Measurements from ENCODE around the gene CASKIN2.
A peak's percentile ranks its signal among the peaks of the same experiment; 100 is the strongest.

DNA sequence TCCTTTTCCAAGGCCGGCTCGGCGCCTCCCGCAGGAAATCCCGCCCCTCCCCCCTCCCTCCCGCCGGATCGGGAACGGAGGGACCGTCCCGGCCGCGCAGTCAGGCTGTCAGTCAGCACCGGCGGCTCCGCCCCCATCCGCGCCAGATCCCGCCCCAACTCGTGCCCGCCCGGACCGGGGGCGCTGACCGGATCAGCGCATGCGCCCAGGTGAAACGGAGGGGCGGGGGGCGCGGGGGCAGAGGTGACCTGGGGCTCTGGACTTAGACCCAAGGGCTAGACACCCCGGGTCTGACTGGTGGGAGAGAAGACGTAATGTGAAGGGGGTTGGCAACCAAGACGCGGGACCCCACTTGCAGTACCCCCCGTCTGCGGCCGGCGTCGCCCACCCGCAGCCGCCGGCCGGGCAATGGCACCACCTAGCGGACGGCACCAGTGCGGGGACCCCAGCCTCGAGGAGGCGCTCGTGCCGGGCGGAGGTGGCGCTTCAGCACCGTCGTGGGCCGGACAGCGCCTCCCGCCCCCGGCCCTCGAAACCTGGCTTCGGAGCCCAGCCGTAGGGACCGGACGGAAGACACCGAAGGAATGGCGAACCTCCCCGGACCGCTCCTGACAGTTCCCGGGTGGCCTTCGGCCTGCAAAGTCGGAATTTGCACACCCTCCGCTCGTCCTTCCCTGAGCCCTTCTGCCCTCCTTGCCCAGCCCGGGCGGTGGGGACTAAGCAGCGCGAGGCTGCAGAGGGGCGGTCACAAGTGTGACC, at the start of gene CASKIN2:
- no peak for TF ChIP-seq POLR2A (IDR thresholded peaks at IDR 0.05)
- TF ChIP-seq, protein P1, sequence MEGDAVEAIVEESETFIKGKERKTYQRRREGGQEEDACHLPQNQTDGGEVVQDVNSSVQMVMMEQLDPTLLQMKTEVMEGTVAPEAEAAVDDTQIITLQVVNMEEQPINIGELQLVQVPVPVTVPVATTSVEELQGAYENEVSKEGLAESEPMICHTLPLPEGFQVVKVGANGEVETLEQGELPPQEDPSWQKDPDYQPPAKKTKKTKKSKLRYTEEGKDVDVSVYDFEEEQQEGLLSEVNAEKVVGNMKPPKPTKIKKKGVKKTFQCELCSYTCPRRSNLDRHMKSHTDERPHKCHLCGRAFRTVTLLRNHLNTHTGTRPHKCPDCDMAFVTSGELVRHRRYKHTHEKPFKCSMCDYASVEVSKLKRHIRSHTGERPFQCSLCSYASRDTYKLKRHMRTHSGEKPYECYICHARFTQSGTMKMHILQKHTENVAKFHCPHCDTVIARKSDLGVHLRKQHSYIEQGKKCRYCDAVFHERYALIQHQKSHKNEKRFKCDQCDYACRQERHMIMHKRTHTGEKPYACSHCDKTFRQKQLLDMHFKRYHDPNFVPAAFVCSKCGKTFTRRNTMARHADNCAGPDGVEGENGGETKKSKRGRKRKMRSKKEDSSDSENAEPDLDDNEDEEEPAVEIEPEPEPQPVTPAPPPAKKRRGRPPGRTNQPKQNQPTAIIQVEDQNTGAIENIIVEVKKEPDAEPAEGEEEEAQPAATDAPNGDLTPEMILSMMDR (IDR thresholded peaks at IDR 0.05) = peak; percentile 94 to 99 (median 98)

Data from esophagus squamous epithelium (tissue), 4 donors.